ENCODE measurements around the gene MORN4.

Gene MORN4

GRCh38 chr10:97673736-97674525 is 40.6 kb upstream of the MORN4 start:
- Histone ChIP-seq H3K27ac (no peak overlapping the region), H3K27me3 (replicated peaks) (no peaks in the 10 kb centered on the region), H3K36me3 (replicated peaks) (peaks cover 39% of the 10 kb centered on the region), H3K4me3 (ENCODE audit: low read depth, low read length) (no peak overlapping the region)
- peak; percentile 25 for DNase-seq
- in situ Hi-C loops (cut with HindIII; ENCODE audit: low pct_ligation_motif_present, low sequenced_read_pairs), result no loop called here
- no peak for TF ChIP-seq CTCF (IDR thresholded peaks at IDR 0.05; ENCODE audit: low read depth, low read length, missing control alignments)

- DNase-seq, result no peak
- peaks cover 53% of the 10 kb centered on the region for H3K36me3 ChIP-seq (replicated peaks)
- H3K27me3 ChIP-seq (replicated peaks), result no peaks in the 10 kb centered on the region
- in situ Hi-C loops (cut with HindIII; ENCODE audit: low pct_ligation_motif_present, low sequenced_read_pairs), result no loop called here
- no peak overlapping the region for H3K4me3 ChIP-seq (ENCODE audit: low read depth, low read length)
- TF ChIP-seq CTCF (IDR thresholded peaks at IDR 0.05; ENCODE audit: low read depth, low read length, missing control alignments), result no peak
- no peak overlapping the region for H3K27ac ChIP-seq
Observed at GRCh38 chr10:97669571-97669970, 36.3 kb upstream of the MORN4 start.

- H3K4me3 ChIP-seq (ENCODE audit: low read depth, low read length), result no peak overlapping the region
- no peak overlapping the region for H3K27ac ChIP-seq
- in situ Hi-C loops (cut with HindIII; ENCODE audit: low pct_ligation_motif_present, low sequenced_read_pairs), result no loop called here
- no peaks in the 10 kb centered on the region for H3K27me3 ChIP-seq (replicated peaks)
- no peak for DNase-seq
- H3K36me3 ChIP-seq (replicated peaks), result peaks cover 62% of the 10 kb centered on the region
- no peak for TF ChIP-seq CTCF (IDR thresholded peaks at IDR 0.05; ENCODE audit: low read depth, low read length, missing control alignments)
Observed at GRCh38 chr10:97667463-97667862, 34.2 kb upstream of the MORN4 start.

- no peak for TF ChIP-seq CTCF (IDR thresholded peaks at IDR 0.05; ENCODE audit: low read depth, low read length, missing control alignments)
- in situ Hi-C loops (cut with HindIII; ENCODE audit: low pct_ligation_motif_present, low sequenced_read_pairs), result no loop called here
- Histone ChIP-seq H3K4me3 (ENCODE audit: low read depth, low read length) (no peak overlapping the region), H3K36me3 (replicated peaks) (peaks cover 59% of the 10 kb centered on the region), H3K27ac (no peak overlapping the region), H3K27me3 (replicated peaks) (no peaks in the 10 kb centered on the region)
- DNase-seq, result no peak
Observed at GRCh38 chr10:97666992-97667391, 33.7 kb upstream of the MORN4 start.

GRCh38 chr10:97664282-97664850 is 31.1 kb upstream of the MORN4 start:
- TF ChIP-seq CTCF (IDR thresholded peaks at IDR 0.05; ENCODE audit: low read depth, low read length, missing control alignments), result no peak
- H3K27me3 ChIP-seq (replicated peaks), result no peaks in the 10 kb centered on the region
- in situ Hi-C loops (cut with HindIII; ENCODE audit: low pct_ligation_motif_present, low sequenced_read_pairs), result no loop called here
- H3K36me3 ChIP-seq (replicated peaks), result peaks cover 45% of the 10 kb centered on the region
- no peak overlapping the region for H3K27ac ChIP-seq
- no peak overlapping the region for H3K4me3 ChIP-seq (ENCODE audit: low read depth, low read length)
- DNase-seq, result no peak
